ENCODE measurements around the gene CNTD1.

DNA sequence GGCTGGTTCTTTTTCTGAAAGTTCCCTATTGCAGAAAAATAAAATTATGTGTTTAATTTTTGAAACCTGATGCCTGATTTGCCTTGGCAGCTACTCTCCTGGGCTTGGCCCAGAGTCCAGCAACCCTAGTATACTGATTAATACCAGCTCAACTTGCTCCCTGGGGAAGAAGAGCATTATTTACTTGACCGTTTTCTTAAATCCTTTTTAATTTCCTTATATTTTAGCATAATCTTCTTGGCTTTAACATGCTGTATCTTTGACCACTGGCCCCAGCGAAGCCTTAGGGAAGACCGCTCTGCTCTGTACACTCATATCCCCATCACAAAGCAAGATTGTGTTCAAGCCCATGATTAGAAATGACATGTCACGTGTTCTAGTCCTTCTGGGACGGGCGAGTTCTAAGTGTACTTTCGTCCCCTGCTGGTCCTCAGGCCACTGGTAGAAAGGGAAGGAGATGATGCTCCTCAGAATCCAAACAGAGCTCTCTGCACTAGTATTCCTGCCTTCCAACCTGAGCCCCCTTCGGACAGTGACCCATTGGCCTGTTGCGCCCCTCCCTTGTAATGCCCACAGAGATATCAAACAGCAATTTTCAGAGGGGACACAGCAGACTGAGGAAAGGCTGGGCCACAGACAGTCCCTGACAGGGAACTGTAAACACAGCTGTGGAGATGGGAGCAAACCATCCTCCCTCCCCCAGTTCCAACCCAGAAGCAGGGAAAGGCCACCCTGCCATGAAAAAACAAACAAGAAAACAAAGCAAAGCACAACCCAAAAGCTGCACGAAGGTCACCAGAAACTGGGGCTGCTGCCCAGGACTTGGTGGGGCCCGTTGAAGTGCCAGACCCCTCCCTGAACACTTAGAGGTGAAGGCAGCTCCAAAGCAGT, 49.5 kb upstream of the CNTD1 start:
- TF ChIP-seq EZH2phosphoT487 (IDR thresholded peaks at IDR 0.05; ENCODE audit: insufficient read depth, low read depth) (no peak), EZH2 (IDR thresholded peaks at IDR 0.05; ENCODE audit: insufficient read depth, poor library complexity, severe bottlenecking) (no peak)
